B cell (primary cell): Measurements from ENCODE around the gene CES3.

ENCODE experiments used
- EZH2 ChIP-seq: IDR thresholded peaks from 2 replicates; pipeline ENCODE4 v1.6.1; 2012; ENCODE audit warnings: borderline replicate concordance, low read depth, mild to moderate bottlenecking, moderate library complexity, low read length; ENCODE audit not compliant: insufficient read depth, poor library complexity, severe bottlenecking
- TF ChIP-seq, protein P1 (sequence below): fragments of 200-600 bp; IDR thresholded peaks from one replicate; pipeline ENCODE4 v1.8.0; 2022; ENCODE audit warnings: antibody characterized with exemption, mild to moderate bottlenecking

DNA sequence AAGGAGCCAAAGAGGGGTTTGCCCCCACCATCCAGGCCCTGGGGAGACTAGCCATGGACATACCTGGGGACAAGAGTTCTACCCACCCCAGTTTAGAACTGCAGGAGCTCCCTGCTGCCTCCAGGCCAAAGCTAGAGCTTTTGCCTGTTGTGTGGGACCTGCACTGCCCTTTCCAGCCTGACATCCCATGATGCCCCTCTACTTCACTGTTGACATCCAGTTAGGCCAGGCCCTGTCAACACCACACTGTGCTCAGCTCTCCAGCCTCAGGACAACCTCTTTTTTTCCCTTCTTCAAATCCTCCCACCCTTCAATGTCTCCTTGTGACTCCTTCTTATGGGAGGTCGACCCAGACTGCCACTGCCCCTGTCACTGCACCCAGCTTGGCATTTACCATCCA is 48.1 kb downstream of the CES3 start:
- TF ChIP-seq, protein P1, sequence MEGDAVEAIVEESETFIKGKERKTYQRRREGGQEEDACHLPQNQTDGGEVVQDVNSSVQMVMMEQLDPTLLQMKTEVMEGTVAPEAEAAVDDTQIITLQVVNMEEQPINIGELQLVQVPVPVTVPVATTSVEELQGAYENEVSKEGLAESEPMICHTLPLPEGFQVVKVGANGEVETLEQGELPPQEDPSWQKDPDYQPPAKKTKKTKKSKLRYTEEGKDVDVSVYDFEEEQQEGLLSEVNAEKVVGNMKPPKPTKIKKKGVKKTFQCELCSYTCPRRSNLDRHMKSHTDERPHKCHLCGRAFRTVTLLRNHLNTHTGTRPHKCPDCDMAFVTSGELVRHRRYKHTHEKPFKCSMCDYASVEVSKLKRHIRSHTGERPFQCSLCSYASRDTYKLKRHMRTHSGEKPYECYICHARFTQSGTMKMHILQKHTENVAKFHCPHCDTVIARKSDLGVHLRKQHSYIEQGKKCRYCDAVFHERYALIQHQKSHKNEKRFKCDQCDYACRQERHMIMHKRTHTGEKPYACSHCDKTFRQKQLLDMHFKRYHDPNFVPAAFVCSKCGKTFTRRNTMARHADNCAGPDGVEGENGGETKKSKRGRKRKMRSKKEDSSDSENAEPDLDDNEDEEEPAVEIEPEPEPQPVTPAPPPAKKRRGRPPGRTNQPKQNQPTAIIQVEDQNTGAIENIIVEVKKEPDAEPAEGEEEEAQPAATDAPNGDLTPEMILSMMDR, result no peak
- no peak for TF ChIP-seq EZH2
